WI38 (cell line): ENCODE results near the gene SCAPER.
"Not testable (repeated sequence)": the region's sequence is repeated elsewhere in the genome, so short reads cannot be mapped to it uniquely, and the experiment has no call there.

ENCODE experiments used
- H3K4me3 ChIP-seq: 2 replicates; pipeline ENCODE4 v1.5.1; 2011; ENCODE audit warnings: low read depth, mild to moderate bottlenecking, control low read depth, low read length
- TF ChIP-seq, protein P1 (sequence below): IDR thresholded peaks from 2 replicates; pipeline ENCODE4 v1.5.1; 2012; ENCODE audit warnings: low read depth, mild to moderate bottlenecking, control low read depth, low read length

The SCAPER gene

DNA sequence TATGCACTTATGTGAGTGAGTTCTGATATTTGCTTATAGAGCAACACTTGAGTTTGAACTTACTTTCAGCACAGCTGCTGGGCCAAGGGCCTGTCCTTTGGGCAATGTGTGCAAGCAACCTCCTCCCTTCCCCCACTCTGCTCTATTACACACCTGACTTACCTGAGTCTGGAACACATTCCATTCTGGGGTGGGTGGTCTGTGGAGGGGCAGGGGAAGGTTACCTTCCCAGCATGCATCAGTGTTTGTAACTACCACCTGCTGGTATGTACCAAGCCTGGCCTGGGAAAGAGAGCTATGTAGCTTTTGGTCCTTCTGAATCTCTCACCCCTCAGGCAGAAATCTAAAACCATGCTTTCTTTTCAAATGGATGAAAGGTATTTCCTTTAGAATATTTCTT lies 465.6 kb downstream of the SCAPER start:
- no peak overlapping the region for H3K4me3 ChIP-seq
- TF ChIP-seq, protein P1, sequence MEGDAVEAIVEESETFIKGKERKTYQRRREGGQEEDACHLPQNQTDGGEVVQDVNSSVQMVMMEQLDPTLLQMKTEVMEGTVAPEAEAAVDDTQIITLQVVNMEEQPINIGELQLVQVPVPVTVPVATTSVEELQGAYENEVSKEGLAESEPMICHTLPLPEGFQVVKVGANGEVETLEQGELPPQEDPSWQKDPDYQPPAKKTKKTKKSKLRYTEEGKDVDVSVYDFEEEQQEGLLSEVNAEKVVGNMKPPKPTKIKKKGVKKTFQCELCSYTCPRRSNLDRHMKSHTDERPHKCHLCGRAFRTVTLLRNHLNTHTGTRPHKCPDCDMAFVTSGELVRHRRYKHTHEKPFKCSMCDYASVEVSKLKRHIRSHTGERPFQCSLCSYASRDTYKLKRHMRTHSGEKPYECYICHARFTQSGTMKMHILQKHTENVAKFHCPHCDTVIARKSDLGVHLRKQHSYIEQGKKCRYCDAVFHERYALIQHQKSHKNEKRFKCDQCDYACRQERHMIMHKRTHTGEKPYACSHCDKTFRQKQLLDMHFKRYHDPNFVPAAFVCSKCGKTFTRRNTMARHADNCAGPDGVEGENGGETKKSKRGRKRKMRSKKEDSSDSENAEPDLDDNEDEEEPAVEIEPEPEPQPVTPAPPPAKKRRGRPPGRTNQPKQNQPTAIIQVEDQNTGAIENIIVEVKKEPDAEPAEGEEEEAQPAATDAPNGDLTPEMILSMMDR = no peak

DNA sequence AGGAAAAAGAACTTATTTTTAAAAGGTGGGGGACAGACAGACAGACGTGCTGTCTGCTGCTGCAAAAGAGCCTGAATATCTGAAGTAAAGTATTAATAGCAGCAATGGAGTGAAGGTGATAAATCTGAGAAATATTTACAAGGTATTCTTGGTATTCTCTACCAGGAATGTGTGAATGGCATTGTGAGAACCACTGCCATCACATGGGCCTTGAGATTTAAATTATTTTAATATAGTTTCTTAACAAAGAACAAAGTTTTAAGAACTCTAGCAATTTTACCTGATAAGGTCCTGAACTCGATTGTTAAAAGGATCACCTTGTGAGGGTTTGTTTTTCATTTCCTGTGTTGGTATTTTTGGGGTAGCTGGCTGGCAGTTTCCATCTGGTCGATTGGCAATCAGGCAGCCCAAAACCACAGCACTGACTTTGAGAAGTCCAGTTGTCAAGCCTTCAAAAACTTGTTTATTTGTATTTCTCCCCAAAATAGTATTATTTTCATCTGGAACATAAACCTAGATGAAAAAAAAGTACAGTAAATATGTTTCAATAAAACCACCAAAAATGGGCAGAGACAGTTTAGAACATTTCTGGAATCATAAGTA lies 471.2 kb downstream of the SCAPER start:
- H3K4me3 ChIP-seq = no peak overlapping the region
- TF ChIP-seq, protein P1 = no peak

DNA sequence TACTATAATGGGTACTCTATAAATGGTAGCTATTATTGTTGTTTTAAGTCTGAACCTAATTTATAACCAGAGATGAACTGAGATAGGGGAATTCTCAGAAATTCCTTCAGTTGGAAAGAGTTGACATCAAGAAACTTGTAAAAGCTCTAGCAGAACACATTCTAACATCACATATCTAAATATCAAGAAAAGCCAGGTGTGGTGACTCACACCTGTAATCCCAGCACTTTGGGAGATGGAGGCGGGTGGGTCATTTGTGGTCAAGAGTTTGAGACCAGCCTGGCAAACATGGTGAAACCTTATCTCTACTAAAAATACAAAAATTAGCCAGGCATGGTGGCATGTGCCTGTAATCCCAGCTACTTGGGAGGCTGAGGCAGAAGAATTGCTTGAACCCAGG lies 472.1 kb downstream of the SCAPER start:
- H3K4me3 ChIP-seq = not testable (repeated sequence)

DNA sequence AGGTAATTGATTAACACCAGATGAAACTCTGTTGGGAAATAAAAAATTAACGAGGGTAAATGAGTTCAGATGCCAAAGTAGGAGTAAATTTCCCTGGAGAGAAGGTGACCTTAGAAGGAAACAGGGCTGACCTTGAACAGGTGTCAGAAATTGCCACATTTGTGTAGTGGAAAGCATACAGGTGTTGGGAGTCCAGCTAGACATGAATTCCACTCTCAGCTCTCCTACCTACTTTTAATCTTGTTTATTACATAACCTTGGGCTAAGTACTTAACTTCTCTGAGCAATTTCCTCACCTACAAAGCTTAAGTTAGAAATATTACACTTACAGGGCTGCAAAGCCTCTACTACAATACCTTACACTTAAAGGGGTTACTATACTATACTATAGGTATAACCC lies 472.5 kb downstream of the SCAPER start:
- H3K4me3 ChIP-seq = no peak overlapping the region
- TF ChIP-seq, protein P1 = no peak

DNA sequence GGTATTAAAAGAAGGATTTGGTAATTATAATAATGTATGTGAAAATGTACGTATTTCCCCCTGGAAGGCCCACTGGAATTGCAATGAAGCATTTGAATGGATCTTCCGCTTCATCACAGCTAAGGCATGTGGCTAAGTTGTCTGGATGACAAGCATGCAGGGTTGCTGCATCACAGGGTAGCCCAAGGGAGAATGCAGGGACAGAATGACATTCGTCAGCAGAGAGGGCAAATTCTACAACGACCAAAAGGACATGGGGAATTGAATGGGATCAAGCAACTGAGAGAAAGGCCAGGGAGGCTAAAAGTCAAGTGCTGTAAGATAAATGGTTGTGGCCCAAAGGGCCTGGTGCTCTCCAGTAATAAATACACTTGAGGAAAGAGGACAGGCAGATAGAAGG lies 473.2 kb downstream of the SCAPER start:
- no peak overlapping the region for H3K4me3 ChIP-seq
- TF ChIP-seq, protein P1 = no peak

DNA sequence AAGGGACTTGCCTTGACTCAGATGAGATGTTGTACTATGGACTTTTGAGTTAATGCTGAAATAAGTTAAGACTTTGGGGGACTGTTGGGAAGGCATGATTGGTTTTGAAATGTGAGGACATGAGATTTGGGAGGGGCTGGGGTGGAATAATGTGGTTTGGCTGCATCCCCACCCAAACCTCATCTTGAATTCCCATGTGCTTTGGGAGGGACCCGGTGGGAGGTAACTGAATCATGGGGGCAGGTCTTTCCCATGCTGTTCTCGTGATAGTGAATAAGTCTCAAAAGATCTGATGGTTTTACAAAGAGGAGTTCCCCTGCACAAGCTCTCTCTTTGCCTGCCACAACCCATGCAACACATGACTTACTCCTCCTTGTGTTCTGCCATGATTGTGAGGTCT lies 474.4 kb downstream of the SCAPER start:
- H3K4me3 ChIP-seq = not testable (repeated sequence)

DNA sequence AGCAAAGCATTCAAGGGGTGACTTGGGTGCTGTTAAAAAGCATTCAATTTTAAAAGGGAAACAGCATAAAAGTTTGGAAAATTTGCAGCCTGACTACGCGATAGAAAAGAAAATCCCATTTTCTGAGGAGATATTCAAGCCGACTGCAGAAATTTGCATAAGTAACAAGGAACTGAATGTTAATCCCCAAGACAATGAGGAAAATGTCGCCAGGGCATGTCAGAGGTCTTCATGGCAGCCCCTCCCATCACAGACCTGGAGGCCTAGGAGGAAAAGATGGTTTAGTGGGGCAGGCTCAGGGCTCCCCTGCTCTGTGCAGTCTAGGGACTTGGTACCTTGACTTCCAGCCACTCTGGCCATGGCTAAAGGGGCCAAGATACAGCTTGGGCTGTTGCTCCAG lies 475.5 kb downstream of the SCAPER start:
- H3K4me3 ChIP-seq = no peak overlapping the region
- TF ChIP-seq, protein P1 = no peak

DNA sequence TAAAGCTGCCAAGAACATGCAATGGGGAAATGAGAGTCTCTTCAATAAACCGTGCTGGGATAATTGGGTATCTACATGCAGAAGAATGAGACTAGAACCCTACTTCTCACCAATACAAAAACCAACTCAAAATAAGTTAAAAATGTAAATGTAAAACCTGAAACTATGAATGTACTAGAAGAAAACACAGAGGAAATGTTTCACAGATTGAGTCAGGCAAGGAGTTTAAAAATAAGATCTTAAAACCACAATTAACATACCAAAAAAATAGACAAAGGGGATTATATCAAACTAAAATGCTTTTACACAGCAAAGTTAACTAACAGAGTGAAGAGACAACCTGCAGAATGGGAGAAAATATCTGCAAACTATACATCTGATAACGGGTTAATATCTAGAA lies 478.2 kb downstream of the SCAPER start:
- TF ChIP-seq, protein P1 = no peak
- H3K4me3 ChIP-seq = no peak overlapping the region
